Activated T-helper 17 cell treated with anti-CD3 and anti-CD28 coated beads, Interleukin-2, amount 50 U/mL, for 72 hours (primary cell): ENCODE data around the gene PDE9A. TPM values are rescaled to one million over a fixed set of nuclear protein-coding genes. Genes with fewer than 3 reads are reported as not detected.
A peak's percentile ranks its signal among the peaks of the same experiment; 100 is the strongest.

ENCODE experiments used
- ATAC-seq: fragments of 150-1000 bp; cut with Tn5 transposase; replicated peaks from 2 replicates; pipeline ENCODE4 v1.10.0; 2021; ENCODE audit warnings: mild to moderate bottlenecking, moderate library complexity
- H3K27ac Mint-ChIP-seq: one replicate; pipeline ENCODE4 v1.8.0; 2022; ENCODE audit warnings: mixed read lengths
- H3K27me3 Mint-ChIP-seq: one replicate; pipeline ENCODE4 v1.8.0; 2022; ENCODE audit warnings: mixed read lengths
- H3K36me3 Mint-ChIP-seq: one replicate; pipeline ENCODE4 v1.8.0; 2022; ENCODE audit warnings: low read depth, mild to moderate bottlenecking, mixed read lengths
- H3K4me1 Mint-ChIP-seq: one replicate; pipeline ENCODE4 v1.8.0; 2022; ENCODE audit warnings: mixed read lengths
- H3K4me3 Mint-ChIP-seq: one replicate; pipeline ENCODE4 v1.8.0; 2022; ENCODE audit warnings: mild to moderate bottlenecking, mixed read lengths
- H3K9me3 Mint-ChIP-seq: one replicate; pipeline ENCODE4 v1.8.0; 2022; ENCODE audit warnings: mixed read lengths
- total RNA-seq, 2 donors: library from RNA; stranded (reverse); gene quantifications; one replicate each; pipeline ENCODE4 v1.2.3, GENCODE V29; 2022

The PDE9A gene
- total RNA-seq, 2 donors from 2014 or later, result 0.95 to 6.9 TPM

- H3K9me3 Mint-ChIP-seq, result no peaks in the 10 kb centered on the region
- ATAC-seq, result no peak
- no peak overlapping the region for H3K4me3 Mint-ChIP-seq
- no peak overlapping the region for H3K27ac Mint-ChIP-seq
- no peaks in the 10 kb centered on the region for H3K36me3 Mint-ChIP-seq
- no peaks in the 10 kb centered on the region for H3K27me3 Mint-ChIP-seq
- no peaks in the 10 kb centered on the region for H3K4me1 Mint-ChIP-seq
Measured at GRCh38 chr21:42753804-42754203, 100.4 kb downstream of the PDE9A start.

GRCh38 chr21:42754270-42754933 is 101.0 kb downstream of the PDE9A start:
- Mint-ChIP-seq H3K36me3 (no peaks in the 10 kb centered on the region), H3K27me3 (no peaks in the 10 kb centered on the region)
- ATAC-seq, result no peak

GRCh38 chr21:42755031-42755665 is 101.7 kb downstream of the PDE9A start:
- Mint-ChIP-seq H3K36me3 (no peaks in the 10 kb centered on the region), H3K4me1 (no peaks in the 10 kb centered on the region), H3K4me3 (no peak overlapping the region), H3K9me3 (no peaks in the 10 kb centered on the region), H3K27me3 (no peaks in the 10 kb centered on the region), H3K27ac (peak overlapping the region; percentile 16)
- no peak for ATAC-seq

More at GRCh38 chr21:42754270-42754933, 101.0 kb downstream of the PDE9A start:
- Mint-ChIP-seq H3K27ac (peak overlapping the region; percentile 16), H3K4me1 (no peaks in the 10 kb centered on the region), H3K4me3 (no peak overlapping the region), H3K9me3 (no peaks in the 10 kb centered on the region)

GRCh38 chr21:42755766-42756579 is 102.6 kb downstream of the PDE9A start:
- Mint-ChIP-seq H3K27me3 (no peaks in the 10 kb centered on the region), H3K4me3 (no peak overlapping the region), H3K9me3 (no peaks in the 10 kb centered on the region), H3K4me1 (no peaks in the 10 kb centered on the region), H3K27ac (no peak overlapping the region), H3K36me3 (no peaks in the 10 kb centered on the region)
- ATAC-seq, result no peak

- no peak for ATAC-seq
- H3K27me3 Mint-ChIP-seq, result no peaks in the 10 kb centered on the region
- no peaks in the 10 kb centered on the region for H3K4me1 Mint-ChIP-seq
- H3K36me3 Mint-ChIP-seq, result no peaks in the 10 kb centered on the region
- no peak overlapping the region for H3K27ac Mint-ChIP-seq
- H3K9me3 Mint-ChIP-seq, result no peaks in the 10 kb centered on the region
- no peak overlapping the region for H3K4me3 Mint-ChIP-seq
Measured at GRCh38 chr21:42756580-42757250, 103.3 kb downstream of the PDE9A start.

- ATAC-seq, result no peak
- no peaks in the 10 kb centered on the region for H3K9me3 Mint-ChIP-seq
- no peak overlapping the region for H3K27ac Mint-ChIP-seq
- H3K36me3 Mint-ChIP-seq, result no peaks in the 10 kb centered on the region
- no peaks in the 10 kb centered on the region for H3K27me3 Mint-ChIP-seq
- H3K4me1 Mint-ChIP-seq, result no peaks in the 10 kb centered on the region
- H3K4me3 Mint-ChIP-seq, result no peak overlapping the region
Measured at GRCh38 chr21:42757422-42757821, 104.0 kb downstream of the PDE9A start.

GRCh38 chr21:42757826-42758655 is 104.6 kb downstream of the PDE9A start:
- Mint-ChIP-seq H3K27ac (no peak overlapping the region), H3K4me1 (no peaks in the 10 kb centered on the region), H3K27me3 (no peaks in the 10 kb centered on the region), H3K9me3 (no peaks in the 10 kb centered on the region), H3K4me3 (no peak overlapping the region), H3K36me3 (no peaks in the 10 kb centered on the region)
- ATAC-seq, result no peak

- H3K36me3 Mint-ChIP-seq, result no peaks in the 10 kb centered on the region
- no peaks in the 10 kb centered on the region for H3K9me3 Mint-ChIP-seq
- H3K4me3 Mint-ChIP-seq, result no peak overlapping the region
- ATAC-seq, result no peak
- H3K4me1 Mint-ChIP-seq, result no peaks in the 10 kb centered on the region
- H3K27ac Mint-ChIP-seq, result no peak overlapping the region
- H3K27me3 Mint-ChIP-seq, result no peaks in the 10 kb centered on the region
Measured at GRCh38 chr21:42758721-42759593, 105.5 kb downstream of the PDE9A start.

GRCh38 chr21:42759594-42759927 is 106.1 kb downstream of the PDE9A start:
- H3K4me3 Mint-ChIP-seq, result no peak overlapping the region
- no peaks in the 10 kb centered on the region for H3K4me1 Mint-ChIP-seq
- no peak overlapping the region for H3K27ac Mint-ChIP-seq
- no peaks in the 10 kb centered on the region for H3K9me3 Mint-ChIP-seq
- H3K27me3 Mint-ChIP-seq, result no peaks in the 10 kb centered on the region
- no peaks in the 10 kb centered on the region for H3K36me3 Mint-ChIP-seq
- no peak for ATAC-seq

GRCh38 chr21:42760361-42760950 is 107.0 kb downstream of the PDE9A start:
- Mint-ChIP-seq H3K4me3 (no peak overlapping the region), H3K4me1 (no peaks in the 10 kb centered on the region), H3K36me3 (no peaks in the 10 kb centered on the region), H3K27ac (no peak overlapping the region), H3K9me3 (no peaks in the 10 kb centered on the region), H3K27me3 (no peaks in the 10 kb centered on the region)
- ATAC-seq, result no peak

DNA sequence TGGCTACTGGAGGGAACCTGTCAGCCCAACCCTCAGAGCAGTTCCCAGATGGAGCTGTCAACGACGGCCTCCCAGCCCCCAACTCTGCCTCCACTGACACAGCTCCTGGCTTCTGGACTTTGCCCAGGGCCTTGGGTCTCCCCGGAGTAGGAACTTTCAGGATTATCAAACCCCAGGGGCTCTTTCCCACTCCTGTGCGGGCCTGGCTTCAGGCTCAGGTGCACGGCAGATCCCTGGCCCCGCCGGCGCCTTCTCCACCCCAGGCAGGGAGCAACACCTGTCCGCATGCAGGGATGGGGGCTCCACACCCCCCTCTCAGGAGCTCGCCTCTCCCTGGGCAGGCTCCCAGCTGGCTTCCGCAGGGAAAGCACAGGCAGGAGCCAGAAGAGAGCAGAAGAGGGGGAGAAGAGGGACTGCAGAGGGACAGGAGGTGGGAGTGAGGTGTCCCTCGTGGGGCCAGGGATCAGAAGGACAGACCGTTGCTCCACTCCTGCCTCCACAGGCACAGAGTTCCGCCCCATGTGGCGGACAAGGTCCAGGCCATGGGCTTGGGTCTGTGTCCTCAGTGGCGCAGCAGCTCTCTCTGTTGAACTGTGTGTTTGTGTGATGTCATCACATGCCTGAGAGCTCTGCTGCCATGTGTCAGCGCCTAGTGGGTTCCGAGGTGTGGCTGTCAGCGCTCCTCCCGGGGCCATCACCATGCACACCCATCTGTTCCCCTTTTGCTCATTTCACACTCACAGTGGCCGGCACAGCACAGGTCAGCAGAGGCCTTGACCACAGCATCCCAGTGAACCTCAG is 107.7 kb downstream of the PDE9A start:
- no peak for ATAC-seq
- no peaks in the 10 kb centered on the region for H3K36me3 Mint-ChIP-seq
- no peaks in the 10 kb centered on the region for H3K9me3 Mint-ChIP-seq
- H3K27me3 Mint-ChIP-seq, result no peaks in the 10 kb centered on the region
- H3K4me1 Mint-ChIP-seq, result no peaks in the 10 kb centered on the region
- no peak overlapping the region for H3K4me3 Mint-ChIP-seq
- no peak overlapping the region for H3K27ac Mint-ChIP-seq

GRCh38 chr21:42761776-42762335 is 108.4 kb downstream of the PDE9A start:
- H3K36me3 Mint-ChIP-seq, result no peaks in the 10 kb centered on the region
- no peaks in the 10 kb centered on the region for H3K9me3 Mint-ChIP-seq
- no peak overlapping the region for H3K4me3 Mint-ChIP-seq
- H3K27ac Mint-ChIP-seq, result peak overlapping the region; percentile 59
- ATAC-seq, result no peak
- H3K27me3 Mint-ChIP-seq, result no peaks in the 10 kb centered on the region
- no peaks in the 10 kb centered on the region for H3K4me1 Mint-ChIP-seq
